ENCODE data around the gene MAP1LC3B.
"Not testable (repeated sequence)": the region's sequence is repeated elsewhere in the genome, so short reads cannot be mapped to it uniquely, and the experiment has no call there.

Gene MAP1LC3B

DNA sequence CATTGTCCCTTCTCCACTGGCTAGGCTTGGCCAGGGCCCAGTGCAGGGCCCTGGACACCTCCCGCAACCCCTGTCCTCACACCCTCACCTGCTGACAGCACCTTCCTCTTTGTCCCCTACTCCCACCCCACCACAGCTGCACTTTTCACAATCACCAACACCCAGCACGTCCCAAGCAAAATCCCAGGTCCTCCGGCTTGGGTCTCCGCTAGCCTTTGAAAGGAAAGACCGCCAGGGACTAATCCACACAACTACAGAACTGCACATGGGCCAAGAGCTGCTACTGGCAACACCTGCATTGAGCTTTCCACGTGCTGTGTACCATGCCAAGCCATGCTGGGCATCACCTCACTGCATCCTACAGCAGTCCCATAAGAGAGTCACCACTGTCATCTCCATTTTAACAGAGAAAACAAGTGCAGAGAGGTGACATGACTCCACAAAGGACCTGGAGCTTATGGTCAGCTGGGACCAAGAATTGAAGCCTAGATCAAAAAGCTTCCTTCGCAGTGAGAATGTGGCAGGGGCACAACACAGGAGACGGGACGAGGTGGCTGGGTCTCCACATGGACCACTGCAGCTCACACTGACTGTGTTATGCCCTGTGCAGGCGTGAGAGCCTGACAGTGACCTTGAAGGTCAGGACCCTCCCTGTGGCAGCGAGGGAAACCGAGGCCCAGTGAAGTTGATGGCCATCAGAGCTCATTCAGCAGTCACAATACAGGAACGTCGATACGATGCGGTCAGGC, 31.1 kb upstream of the MAP1LC3B start:
- in situ Hi-C loops (cut with MboI; ENCODE audit: low sequenced_read_pairs): no loop called here

DNA sequence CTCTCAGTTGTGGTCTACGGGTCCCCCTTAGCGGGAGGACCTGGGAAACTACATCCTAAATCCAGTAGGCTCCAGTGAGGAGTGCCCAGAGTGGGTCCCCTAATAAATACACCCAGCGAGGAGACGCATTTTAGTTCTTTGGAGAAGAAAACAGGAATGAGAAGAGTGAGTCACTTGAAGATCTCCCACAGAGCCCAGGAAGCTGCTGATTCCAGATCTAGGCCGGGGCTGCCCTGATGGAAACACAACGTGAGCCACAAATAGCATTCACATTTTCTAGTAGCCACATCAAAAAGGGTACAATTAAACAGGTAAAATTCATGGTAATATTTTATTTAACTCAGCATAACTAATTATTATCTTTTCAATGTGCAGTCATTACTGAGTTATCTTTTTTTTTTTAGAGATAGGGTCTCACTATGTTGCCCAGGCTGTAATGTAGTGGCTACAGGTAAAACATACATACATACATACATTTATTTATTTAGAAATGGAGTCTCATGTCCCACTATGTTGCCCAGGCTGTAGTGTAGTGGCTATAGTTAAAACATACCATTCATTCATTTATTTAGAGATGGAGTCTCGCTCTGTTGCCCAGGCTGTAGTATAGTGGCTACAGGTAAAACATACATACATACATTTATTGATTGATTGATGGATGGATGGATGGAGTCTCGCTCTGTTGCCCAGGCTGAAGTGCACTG, 30.1 kb upstream of the MAP1LC3B start:
- in situ Hi-C loops (cut with MboI; ENCODE audit: low sequenced_read_pairs): no loop called here

GRCh38 chr16:87362828-87363559, 29.1 kb upstream of the MAP1LC3B start:
- in situ Hi-C loops (cut with MboI; ENCODE audit: low sequenced_read_pairs): not testable (repeated sequence)

DNA sequence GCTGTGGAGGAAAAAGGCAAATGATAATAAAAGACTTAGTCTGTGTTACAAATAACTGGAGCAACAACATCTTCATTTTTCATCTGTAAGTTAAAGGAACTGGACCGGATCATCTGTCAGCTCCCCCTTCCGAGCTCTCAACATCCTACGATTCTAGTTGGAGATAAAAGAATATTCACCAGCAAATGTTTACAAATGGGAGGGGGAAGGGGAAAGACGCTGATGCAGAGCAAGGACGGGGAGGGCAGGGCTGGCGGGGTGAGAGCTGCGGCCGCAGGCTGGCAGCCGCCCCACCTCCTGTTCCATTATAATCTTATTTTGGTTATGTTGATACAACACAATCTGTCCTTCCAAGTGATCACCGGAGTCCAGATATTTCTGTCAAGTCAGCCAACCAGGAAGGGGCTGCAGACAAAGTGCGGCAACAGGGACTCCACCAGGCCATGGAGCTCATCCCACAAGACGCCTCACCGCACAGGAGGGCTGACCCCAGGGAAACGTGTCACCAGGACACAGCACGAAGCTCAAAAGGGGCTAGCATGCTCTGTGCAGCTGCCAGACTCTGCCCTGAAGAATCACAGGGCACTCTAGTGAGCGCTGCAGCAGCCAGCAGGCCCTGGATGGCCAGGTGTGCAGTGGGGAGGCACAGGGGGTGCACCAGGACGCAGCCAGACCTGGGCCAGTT, 28.2 kb upstream of the MAP1LC3B start:
- in situ Hi-C loops (cut with MboI; ENCODE audit: low sequenced_read_pairs): no loop called here

DNA sequence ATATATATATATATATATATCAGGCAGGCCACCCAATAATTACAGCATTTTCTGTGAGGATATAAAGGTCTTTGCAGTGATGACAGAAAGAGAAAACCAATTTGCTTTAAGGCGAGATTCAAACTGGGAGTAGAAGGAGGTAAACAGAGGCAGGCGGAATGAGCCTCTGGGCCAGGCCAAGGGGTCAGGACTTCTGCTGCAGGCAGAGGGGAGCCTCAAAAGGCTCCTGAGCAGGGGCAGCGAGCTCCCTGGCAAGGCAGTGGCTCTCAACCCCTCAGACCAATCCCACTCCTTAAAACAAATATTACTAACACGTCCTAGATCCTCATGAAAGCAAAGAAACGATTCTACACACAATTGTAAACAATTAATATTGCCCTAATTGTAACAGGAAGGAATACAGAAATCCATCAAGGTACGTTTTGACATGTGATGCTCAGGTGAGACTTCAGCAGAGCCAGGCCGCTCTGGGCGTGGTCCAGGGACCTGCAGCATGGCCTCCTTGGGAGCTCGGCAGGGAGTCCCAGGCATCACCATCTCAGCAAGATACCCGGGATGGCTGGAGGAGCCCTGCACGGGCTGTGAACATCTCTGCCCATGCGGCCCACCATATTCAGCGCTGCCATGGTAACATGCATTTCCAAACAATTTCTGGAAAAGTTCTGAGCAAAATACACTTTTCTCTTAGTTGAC, 27.0 kb upstream of the MAP1LC3B start:
- in situ Hi-C loops (cut with MboI; ENCODE audit: low sequenced_read_pairs): no loop called here

DNA sequence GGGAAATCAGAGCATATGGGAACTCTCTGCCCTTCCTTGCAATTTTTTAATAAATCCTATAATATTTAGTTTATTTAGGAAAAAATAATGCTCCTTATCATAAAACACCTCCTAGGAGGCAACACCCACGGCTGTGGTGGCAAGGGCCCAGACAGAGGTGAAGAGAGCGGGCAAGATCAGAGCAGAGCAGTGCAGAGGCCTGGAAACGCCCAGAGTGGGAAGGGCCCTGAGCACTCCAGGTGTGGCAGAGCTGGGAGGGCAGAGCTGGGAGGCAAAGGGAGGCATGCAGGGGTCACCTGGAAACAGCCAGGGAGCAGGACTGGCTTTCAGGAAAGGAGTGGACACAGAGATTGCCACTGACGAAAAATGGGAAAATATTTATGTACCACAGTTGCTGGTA, 25.8 kb upstream of the MAP1LC3B start:
- in situ Hi-C loops (cut with MboI; ENCODE audit: low sequenced_read_pairs): no loop called here

GRCh38 chr16:87366930-87367329, 25.2 kb upstream of the MAP1LC3B start:
- in situ Hi-C loops (cut with MboI; ENCODE audit: low sequenced_read_pairs): no loop called here

GRCh38 chr16:87367529-87367928, 24.6 kb upstream of the MAP1LC3B start:
- in situ Hi-C loops (cut with MboI; ENCODE audit: low sequenced_read_pairs): no loop called here

DNA sequence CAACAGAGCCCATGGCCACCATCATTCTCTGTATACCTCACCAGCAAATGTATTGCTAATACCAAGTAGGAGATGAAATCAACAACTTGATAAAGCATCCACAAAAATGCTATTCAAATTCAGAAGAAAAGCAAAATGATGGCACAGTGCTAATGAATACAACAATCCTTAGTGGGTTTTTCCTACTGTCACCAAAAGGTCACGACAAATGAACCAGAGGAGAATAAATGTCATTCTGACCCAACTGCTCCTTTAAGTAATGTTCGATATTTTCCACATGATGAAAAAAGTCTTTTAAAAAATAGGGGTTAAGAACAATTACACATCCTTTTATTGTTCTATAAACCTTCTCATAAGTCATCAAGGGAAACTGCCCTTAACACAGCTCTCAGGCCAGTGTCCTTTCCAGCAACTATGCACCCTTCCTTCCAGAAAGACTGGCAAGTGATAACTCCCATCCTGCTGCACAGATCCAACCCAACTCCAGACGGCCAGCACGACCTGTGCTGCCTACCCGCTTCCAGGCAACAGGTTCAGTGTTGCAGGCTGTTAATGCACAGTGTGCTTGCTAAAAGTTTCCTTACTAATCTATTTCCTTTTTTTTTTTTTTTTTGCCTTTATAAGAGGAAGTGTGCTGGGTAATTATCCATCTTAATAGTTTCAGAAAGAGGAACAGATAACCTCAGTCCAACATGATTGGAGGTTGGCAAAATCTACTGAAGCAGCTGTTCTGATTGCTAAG, 23.9 kb upstream of the MAP1LC3B start:
- in situ Hi-C loops (cut with MboI; ENCODE audit: low sequenced_read_pairs): no loop called here

DNA sequence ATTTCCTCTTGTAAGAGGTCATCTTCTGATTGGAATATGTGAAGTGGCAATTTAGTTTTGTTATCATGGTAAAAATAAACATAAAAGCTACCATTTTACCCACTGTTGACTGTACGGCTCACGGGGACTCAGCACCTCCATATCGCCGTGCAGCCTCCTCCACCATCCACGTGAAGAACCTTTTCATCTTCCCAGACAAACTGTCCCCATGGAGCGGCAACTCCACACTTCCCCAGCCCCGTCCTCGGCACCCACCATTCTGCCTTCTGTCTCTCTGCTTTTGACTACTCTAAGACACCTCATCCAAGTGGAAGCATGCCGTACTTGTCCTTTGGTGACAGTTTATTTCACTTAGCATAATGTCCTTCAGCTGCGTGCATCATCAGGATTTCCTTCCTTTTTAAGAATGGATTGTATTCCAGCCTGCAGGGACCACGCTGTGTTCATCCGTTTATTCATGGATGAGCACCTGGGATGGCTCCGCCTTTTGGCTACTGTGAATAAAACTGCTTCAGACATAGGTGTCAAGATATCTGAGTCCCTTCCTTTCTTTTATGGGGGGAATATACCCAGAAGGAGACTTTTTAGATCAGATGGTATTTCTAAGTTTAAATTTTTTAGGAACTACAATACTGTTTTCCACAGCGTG, 22.9 kb upstream of the MAP1LC3B start:
- in situ Hi-C loops (cut with MboI; ENCODE audit: low sequenced_read_pairs): no loop called here

DNA sequence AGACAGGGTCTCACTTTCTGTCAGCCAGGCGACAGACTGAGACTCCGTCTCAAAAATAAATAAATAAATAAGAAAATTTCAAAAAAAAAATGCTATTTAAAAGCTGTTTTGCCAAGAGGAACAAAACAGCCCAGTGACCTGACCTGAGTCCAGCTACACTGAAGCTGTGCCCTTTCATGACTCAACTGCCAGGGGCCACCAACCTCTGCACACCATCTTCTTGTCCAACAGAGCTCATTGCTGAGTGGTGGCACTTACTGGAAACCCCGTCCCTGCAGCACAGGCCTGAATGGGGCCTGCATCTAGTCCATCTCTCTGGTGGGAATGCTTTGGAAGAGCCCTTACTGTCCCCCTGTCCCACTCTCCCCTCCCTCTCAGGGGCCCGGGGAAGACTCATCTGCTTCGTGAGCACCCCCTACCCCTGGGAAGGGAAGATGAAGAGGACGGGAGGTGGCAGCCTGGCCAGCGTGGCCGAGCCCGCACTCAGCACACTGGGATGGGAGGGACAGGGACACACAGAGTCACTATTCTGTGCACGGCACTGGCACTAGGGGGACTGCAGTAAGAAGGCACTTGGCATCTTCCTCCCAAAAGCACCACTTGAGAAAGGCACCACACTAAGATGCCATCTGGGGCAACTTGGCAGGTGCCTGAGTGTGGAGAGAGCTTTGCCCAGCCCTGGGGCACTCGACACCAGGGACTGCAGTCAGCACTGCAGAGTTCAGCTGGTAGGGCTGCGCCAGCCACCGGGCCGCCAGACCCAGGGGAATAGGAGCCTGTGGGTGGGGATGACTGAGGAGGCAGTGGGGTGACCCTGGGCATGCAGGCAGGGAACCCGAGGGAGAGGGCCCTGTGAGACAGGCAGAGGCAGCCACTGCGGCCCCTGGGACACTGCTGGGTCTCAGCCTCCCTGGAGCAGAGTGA, 22.1 kb upstream of the MAP1LC3B start:
- in situ Hi-C loops (cut with MboI; ENCODE audit: low sequenced_read_pairs): no loop called here

GRCh38 chr16:87371261-87371866, 20.8 kb upstream of the MAP1LC3B start:
- in situ Hi-C loops (cut with MboI; ENCODE audit: low sequenced_read_pairs): no loop called here

DNA sequence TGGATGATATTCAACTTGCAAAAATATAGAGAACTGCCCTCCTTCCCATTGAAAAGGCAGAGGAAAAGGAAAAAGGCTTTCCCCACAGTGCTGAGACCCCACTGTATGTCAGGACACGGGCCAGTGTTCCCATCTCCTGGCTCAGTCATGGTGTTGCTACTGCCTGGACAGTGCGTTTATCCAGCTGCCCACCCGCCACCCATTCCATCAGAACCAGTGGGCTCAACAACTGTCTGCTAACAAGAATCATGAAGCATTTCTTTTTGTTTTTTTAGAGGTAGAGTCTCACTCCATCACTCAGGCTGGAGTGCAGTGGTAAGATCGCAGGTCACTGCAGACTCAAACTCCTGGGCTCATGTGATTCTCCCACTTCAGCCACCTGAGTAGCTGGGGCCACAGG, 19.8 kb upstream of the MAP1LC3B start:
- in situ Hi-C loops (cut with MboI; ENCODE audit: low sequenced_read_pairs): no loop called here

GRCh38 chr16:87374313-87374712, 17.8 kb upstream of the MAP1LC3B start:
- in situ Hi-C loops (cut with MboI; ENCODE audit: low sequenced_read_pairs): no loop called here

DNA sequence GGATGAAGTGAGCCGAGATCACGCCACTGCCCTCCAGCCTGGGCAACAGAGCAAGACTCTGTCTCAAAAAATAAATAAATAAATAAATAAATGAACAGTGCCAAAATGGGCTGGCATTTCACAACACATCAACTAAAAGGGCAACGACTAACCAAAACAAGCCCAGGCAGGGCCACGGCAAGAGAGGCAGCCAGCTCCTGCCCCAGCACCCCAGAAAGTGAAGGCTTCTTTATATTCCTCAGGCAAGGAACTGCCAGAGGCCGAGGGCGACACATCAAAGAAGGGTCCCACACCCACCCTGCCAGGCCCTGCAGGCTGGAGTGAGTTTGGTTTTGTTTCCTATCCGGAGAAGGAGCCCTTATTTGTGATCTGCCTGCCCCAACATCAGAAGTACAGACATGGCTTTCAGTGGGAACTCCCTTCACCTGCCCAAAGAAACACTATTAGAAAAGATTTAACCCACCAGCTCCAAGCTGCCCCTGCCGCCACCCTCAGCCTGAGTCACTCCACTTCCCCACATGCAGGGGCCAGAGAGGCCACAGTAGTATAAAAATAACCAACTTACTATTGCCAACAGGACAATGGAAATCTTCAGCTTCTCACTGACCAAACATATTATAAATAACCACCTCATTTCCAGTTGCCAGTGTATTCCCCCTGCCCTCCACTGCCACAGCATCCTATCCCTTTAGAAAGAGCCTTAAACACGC, 16.6 kb upstream of the MAP1LC3B start:
- in situ Hi-C loops (cut with MboI; ENCODE audit: low sequenced_read_pairs): no loop called here

DNA sequence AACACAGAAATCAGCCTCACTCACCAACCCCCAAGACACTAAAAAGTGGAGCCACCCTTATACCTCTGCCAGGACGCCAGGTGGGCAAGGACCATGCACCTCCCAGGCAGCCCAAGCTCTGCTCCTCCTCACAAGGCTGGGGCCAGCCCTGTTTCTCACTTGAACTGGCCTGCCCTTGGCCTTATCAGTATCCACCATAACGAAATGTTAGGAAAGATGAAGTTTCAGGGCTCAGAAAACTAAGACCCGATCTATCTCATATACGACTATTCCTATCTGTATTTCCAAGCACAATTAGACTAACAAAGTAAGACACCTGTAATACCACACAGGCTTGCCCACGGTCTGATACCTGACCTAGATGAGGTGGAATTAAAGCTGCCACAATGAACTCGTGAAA, 15.5 kb upstream of the MAP1LC3B start:
- in situ Hi-C loops (cut with MboI; ENCODE audit: low sequenced_read_pairs): no loop called here

DNA sequence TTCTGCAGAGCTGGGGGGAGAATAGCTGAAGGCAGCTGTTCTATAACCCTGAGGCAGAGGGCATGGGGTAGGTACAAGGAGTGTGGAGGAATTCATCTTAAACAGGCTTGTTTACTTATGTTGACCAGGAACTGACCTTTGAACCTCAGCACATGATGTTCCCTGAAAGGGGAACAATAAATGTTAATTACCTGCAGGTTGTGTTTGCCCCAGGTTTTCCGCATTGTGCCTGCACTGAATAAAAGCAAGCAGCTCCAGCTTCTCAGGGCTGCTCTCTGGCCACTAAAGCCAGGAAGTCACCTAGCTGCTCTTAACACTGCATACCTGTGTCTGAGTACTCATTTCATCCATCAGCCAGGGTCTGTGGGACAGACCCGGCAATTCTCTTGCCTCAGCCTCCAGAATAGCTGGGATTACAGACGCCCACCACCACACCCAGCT, 12.8 kb upstream of the MAP1LC3B start:
- in situ Hi-C loops (cut with MboI; ENCODE audit: low sequenced_read_pairs): not testable (repeated sequence)

Data from HL-60/S4 treated with phorbol 12-myristate 13-acetate at 8.2 ng/mL for 4 days and 3 days (cell line).